Gastroesophageal sphincter (tissue), 3 donors: ENCODE measurements around the gene MYH8.

ENCODE experiments used
- CTCF ChIP-seq, 4 experiments: fragments of 200-600 bp in 2 of 4; fragments of 450-650 bp in 2 of 4; sonication (generic) in 1 of 4; IDR thresholded peaks; one replicate each; pipeline ENCODE4 v1.5.1; 2017 to 2019; ENCODE audit warnings: antibody characterized with exemption in 4 of 4, mild to moderate bottlenecking in 2 of 4, moderate library complexity in 2 of 4
- EP300 ChIP-seq: sonication (generic); formaldehyde crosslinking; IDR thresholded peaks from one replicate; pipeline ENCODE4 v1.6.1; 2017; ENCODE audit warnings: antibody characterized with exemption, mild to moderate bottlenecking
- POLR2A ChIP-seq, 2 donors: fragments of 450-650 bp; IDR thresholded peaks; one replicate each; pipeline ENCODE4 v1.6.1; 2017; ENCODE audit warnings: antibody characterized with exemption in 2 of 2, mild to moderate bottlenecking in 2 of 2, moderate library complexity in 1 of 2
- POLR2AphosphoS5 ChIP-seq: sonication (generic); formaldehyde crosslinking; IDR thresholded peaks from one replicate; pipeline ENCODE4 v1.6.1; 2017; ENCODE audit warnings: antibody characterized with exemption

- TF ChIP-seq POLR2AphosphoS5 = no peak
- TF ChIP-seq CTCF (IDR thresholded peaks at IDR 0.05) = no peak
- no peak for TF ChIP-seq POLR2A (IDR thresholded peaks at IDR 0.05)
- TF ChIP-seq EP300 = no peak
Measured at GRCh38 chr17:10460062-10460461, 38.3 kb upstream of the MYH8 start.
